ENCODE results near the gene CLIC3.

DNA sequence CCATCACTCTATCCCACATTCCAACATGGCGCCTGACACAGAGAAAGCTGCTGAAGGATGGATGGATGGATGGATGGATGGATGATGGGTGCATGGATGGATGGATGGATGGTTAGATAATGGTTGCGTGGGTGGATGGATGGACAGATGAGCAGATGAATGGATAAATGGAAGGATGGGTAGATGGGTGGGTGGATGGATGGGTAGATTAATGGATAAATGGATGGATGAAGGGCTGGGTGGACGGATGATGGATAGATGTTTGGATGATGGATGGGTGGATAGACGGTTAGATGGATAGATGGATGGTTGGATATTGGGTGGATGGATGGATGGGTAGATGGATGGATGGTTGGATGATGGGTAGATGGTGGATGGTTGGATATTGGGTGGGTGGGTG is 39.8 kb downstream of the CLIC3 start:
- TF ChIP-seq CTCF (IDR thresholded peaks at IDR 0.05) (no peak), POLR2A (IDR thresholded peaks at IDR 0.05) (no peak)

Data from Peyer's patch (tissue), 4 donors.